Colon (tissue), 2 donors: Measurements from ENCODE around the gene ATXN1L.
"Not testable (repeated sequence)": the region's sequence is repeated elsewhere in the genome, so short reads cannot be mapped to it uniquely, and the experiment has no call there.

Experiments
- FAIRE-seq: peaks from 2 replicates; lab custom pipeline; 2012; peaks lifted over from hg19 to GRCh38; lab: Jason Lieb, UNC
- donor health status: control.
- donor health status: control.

ATXN1L gene, protein sequence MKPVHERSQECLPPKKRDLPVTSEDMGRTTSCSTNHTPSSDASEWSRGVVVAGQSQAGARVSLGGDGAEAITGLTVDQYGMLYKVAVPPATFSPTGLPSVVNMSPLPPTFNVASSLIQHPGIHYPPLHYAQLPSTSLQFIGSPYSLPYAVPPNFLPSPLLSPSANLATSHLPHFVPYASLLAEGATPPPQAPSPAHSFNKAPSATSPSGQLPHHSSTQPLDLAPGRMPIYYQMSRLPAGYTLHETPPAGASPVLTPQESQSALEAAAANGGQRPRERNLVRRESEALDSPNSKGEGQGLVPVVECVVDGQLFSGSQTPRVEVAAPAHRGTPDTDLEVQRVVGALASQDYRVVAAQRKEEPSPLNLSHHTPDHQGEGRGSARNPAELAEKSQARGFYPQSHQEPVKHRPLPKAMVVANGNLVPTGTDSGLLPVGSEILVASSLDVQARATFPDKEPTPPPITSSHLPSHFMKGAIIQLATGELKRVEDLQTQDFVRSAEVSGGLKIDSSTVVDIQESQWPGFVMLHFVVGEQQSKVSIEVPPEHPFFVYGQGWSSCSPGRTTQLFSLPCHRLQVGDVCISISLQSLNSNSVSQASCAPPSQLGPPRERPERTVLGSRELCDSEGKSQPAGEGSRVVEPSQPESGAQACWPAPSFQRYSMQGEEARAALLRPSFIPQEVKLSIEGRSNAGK

DNA sequence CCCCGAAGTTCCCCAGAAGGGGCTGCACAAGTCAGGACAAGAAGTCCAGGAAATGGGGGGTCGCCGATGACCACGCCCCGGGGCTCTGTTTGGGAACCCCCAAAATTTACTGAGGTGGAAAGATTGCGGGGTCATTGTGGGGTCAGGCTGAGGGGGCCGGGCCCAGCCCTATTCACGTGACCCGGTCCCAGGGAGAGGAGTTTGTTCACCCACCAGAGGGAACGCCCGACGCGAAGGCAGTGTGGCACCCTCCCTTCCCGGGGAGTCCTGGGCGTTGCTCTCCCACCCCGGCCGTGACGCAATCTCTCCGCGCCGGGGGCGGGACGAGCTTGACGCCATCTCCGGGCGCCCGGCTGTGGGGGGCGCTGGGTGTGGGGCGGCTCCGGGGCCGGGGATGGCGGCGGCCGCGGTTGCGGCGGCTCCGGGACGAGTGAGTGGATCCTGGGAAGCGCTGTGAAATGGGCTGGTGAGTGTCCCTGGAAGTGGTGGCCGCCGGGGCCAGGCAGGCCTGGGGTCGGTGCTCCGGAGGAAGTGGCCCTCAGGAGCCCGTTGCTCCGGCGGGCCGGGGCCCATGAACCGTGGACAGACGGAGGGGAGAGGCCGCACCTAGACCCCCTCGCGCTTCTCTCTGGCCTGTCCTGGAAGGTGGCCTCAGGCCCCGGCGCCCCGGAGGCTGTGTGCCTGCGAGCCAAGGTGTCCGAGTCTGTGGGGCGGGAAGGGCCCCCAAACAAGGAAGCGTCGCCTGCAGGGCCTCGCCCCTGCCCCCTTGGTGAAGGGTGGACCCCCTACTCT, at the start of gene ATXN1L:
TSS of gene ATXN1L (plus strand) at position 338 of the 792 bp plus-strand sequence. CDS start 3,765 bp downstream, outside the sequence.
- FAIRE-seq: no peak

DNA sequence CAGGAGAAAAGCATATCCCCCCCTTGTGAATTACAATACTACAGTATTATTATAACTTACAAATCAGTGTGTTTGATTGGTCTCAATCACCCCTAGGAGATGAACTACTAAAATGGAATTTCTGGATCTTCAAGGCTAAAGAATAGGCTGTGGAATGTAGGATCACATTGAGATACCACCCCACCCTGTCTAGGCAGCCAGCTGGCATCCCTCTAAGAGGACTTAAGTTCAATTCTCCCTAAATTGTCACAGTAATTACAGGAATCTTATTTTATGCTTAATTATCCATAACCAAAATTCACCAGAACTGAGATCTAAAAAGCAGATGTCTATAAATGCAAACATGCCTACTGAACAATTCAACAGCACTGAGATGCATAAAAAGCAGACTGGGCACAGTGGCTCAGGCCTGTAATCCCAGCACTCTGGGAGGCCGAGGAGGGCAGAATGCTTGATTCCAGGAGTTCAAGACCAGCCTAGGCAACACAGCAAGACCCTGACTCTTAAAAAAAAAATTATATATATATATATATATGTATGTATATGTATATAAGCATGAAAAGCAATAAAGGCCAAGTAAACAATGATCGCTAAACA, 49.2 kb upstream of the ATXN1L start:
- FAIRE-seq: no peak

DNA sequence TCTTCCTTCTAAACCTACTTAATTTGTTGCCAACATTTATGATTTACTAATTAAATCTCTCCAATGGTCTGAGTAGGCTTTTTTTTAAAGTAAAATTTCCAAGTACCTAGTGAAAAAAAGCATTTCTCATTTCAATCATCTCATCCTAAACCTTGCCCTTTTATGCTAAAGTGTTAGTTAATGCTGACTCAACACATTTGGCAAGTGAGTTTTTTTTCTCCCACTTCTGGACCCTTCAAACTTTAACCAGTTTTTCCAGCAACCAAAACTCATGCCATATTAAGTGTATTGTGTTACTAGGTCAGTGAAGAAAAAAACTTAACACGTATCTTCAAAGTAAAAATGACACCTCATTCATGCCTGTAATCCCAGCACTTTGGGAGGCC, 42.5 kb upstream of the ATXN1L start:
- FAIRE-seq: no peak

DNA sequence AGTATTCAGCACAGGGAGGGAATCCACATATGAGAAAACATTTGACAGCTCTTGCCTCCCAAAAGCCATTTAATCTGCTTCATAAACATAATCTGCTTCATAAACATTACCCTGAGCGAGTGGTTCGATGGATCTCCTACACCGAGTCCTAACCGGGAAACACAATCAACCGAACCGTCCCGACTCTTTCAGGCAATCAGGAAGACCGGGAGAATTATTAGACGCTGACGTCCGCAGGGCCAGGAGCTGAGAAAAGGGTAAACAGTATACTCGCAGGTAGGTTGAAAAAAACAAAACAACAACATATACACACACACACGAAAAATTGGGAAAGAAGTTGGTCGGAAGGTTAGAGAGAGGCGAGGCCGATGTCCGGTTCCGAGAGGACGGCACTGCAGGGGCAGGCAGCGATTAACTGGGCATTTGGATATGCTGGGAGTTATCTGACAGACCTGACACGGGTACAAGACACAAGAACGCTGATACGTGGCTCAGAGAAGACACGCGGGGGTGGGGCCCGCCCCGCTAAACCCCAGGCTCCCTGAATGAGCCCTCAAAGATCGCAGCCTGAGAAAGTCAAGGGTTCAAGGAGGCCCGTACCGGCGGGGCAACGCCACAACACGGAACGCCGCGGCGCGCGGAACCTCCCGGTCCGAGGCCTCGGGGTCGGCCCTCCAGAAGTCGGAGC, 37.7 kb upstream of the ATXN1L start:
- FAIRE-seq: no peak

DNA sequence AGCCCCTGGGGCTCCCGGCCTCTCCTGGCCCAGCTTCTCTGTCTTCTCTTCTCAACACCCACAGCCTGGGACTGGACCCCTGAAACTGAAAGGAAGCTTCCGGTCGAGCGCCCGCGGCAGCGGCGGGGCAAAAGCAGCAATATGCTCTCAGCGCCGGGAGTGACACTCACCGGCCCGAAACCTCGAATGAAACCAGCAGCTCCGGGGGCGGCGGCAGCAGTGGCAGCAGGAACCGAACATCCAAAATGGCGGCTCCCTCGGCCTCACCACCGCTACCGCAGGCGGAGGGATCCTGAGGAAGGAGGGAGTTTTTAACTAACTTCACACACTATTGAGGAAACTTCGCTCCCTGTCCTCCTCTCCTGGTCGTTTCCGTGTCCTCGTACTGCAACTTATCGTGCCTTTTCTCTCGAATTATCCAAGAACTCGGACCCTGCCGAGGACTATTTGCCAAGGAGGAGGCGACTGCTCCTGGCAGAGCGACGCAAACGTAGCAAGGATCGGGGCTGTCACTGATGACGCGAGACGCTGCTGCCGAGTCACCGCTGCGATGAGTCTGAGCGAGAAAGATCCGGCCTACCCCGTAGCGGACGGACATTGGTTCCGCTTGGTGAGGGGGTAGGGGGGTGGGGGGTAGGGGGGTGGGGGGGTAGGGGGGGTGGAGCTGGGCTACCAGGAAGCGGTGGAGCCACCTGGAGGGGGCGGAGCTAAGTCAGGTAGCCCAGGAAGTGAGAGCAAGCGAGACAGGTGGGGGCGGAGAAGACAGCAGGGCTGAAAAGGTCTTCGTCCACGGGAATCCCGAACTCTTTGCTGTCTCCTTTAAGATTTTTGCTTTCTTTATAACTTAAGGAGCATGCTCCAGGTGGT, 37.0 kb upstream of the ATXN1L start, which contains the start of gene AP1G1:
TSS of gene AP1G1 (minus strand) at position 242 of the 867 bp plus-strand sequence. CDS start 19,355 bp downstream, outside the sequence.
- no peak for FAIRE-seq

DNA sequence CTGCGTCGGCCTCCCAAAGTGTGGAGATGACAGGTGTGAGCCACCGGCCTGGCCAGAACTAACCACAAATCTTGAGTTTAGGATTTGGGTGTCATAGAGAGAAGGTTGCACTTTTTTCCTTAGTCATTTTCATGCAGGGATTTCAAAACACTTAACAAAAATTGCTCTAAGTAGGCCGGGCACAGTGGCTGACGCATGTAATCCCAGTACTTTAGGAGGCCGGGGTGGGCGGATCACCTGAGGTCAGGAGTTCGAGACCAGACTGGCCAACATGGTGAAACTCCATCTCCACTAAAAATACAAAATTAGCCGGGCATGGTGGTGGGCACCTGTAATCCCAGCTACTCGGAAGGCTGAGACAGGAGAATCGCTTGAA, 35.6 kb upstream of the ATXN1L start:
- not testable (repeated sequence) for FAIRE-seq

DNA sequence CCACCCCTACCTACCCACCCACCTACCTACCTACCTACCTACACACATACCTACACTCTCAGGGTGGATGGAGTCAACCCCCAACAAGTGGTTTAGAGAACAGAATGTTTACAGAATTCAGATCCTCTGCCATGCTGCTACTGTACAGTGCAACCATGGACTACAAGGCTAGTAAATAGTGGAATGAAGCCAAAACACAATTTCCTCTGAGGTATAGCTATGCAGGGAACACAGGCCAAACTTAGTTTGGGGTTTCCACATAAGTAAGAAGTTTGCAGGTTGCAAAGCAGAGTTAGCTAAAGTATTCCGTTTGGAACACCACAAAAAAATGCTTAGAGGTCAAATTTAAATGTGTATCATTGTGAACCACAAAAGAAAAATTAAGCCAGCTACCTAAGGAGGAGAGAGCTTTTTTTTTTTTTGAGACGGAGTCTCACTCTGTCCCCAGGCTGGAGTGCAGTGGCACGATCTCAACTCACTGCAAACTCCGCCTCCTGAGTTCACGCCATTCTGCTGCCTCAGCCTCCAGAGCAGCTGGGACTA, 34.4 kb upstream of the ATXN1L start:
- FAIRE-seq: no peak

DNA sequence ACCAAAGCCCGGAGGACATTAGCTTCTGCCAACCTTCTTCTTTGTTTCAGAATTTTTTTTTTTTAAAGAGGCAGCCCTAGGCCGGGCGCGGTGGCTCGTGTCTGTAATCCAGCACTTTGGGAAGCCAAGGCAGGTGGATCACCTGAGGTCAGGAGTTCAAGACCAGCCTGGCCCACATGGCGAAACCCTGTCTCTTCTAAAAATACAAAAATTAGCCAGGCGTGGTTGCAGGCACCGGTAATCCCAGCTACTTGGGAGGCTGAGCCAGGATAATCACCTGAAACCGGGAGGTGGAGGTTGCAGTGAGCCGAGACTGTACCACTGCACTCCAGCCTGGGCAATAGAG, 28.6 kb upstream of the ATXN1L start:
- not testable (repeated sequence) for FAIRE-seq

DNA sequence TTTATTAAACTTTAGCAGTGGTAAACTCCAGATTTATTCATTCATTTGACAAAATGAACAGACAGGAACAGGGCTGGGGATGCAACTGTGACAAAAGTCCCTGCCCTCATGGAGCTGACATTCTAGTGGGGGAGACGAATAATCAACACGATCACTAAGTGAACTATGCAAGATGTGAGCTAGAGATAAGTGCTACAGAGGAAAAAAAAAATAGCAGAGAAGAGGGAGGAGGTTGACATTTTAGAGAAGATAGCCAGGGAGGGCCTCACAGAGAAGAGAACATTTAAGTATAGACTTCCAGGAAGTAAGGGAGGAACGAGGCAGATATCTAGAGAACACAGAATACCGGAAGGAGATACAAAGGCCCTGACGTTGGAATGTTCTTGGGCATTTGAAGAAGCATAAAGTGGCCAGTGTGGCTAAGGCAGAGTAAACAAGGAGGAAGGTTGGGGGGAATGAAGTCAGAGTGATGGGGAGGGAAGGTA, 19.2 kb upstream of the ATXN1L start:
- FAIRE-seq: no peak

DNA sequence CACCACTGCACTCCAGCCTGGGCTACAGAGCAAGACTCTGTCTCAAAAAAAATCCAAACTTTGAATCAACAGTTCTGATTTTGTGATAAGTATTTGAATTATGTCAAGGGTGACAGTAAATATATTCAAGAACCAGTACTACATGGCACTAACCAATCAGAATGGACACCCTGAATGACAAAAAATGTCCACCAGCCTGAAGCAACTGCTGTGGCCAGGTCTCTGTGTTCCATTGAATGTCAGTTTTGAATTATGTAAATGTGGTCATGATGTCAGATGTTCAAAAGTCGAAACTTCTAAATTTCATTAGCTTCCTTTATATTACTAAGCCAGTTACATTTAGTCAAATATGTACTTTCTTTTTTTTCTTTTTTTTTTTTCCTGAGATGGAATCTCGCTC, 15.4 kb upstream of the ATXN1L start:
- no peak for FAIRE-seq

DNA sequence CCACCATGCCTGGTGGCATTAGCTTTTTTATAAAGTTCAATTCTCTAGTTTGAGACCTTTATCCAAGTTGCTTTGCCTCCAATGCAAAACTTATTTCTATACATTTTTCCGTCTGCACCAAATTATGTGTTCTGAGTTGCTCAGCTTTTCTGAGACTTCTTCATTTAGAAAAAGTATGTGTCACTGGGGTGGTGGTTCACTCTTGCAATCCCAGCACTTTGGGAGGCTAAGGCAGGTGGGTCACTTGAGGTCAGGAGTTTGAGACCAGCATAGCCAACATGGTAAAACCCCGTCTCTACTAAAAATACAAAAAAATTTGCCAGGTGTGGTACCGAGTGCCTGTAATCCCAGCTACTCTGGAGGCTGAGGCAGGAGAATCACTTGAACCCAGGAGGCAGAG, 14.1 kb upstream of the ATXN1L start:
- FAIRE-seq: not testable (repeated sequence)

DNA sequence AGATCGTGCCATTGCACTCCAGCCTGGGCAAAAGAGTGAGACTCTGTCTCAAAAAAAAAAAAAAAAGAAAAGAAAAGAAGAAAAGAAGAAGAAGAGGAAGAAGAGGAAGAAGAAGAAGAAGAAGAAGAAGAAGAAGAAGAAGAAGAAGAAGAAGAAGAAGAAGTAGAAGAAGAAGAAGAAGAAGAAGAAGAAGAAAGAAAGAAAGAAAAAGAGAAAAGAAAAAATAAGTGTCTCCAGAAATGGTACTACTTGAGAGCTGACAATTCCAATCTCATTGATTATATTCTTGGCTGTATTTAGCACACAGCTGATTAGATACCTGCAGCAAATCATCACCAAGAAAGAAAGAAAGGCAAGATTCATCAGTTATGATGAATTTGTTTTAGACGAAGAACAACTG, 13.7 kb upstream of the ATXN1L start:
- FAIRE-seq: not testable (repeated sequence)

DNA sequence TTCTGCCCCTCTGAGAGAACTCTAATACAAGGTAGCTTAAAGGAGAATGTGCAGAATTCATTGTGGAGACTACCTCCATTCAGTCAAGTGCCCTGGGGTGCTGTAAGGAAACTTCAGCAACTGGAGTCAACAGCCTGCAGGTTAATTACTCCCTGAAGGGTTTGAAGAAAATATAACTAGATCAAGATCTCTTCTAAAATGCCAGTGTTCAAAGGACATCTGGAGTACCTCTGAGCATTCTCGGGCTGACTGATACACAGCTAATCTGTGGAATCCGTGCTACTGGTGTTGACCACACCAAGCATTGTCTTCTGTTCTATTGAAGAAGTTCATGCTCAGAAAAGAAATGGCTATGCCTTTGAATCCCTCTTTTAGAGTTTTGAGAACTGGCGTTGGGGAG, 11.5 kb upstream of the ATXN1L start:
- FAIRE-seq: no peak

DNA sequence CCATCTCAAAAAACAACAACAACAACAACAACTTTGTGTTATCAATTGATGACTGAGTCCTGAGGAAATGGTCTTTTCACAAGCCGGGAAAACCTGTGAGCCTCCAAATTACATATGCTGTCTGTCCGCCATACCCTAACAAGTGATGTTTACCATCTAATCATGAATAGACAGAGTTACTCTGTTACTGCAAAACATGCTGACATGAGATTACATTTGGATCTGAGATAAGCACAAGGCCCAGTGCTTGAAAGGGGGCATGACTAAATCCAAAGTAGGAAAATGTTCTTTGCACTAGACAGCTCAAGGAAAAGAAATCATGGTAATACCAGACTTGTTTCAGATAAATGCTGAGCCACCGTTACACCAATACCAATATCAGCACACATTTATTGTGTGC, 8.6 kb upstream of the ATXN1L start:
- no peak for FAIRE-seq

DNA sequence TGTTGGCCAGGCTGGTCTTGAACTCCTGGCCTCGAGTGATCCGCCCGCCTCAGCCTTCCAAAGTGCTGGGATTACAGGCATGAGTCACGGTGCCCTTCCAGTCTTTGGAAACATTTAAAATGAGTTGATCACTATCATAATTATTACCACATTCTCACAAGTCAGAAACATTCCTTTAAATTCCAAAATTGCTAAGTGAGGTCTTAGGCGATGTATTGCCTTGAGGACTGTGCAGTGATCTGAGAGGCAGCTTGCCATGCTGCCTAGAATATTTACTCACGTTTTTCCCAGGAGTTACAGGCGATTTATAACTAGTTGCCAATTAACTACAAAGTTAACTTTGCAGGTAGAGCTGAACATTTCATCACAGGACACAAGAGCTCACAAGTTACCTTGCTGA, 5.7 kb upstream of the ATXN1L start:
- FAIRE-seq: no peak

DNA sequence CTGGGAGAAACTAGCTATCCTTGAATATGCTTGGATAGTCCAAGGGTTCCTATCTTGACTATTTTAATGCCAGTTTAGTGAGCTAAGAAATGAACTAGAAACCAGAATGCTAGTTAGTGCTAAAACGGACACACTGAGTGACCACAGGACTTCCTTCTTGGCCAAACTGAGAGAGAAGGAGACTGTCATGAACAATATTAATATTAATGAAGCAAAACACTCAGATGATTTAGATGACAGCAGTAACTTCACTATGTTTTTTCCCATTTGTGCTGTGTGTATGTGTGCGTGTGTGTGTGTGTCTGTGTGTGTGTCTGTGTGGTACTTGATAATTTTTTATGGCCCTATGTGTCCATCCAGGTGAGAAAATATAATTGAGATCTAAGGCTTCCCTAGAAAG, 2.2 kb upstream of the ATXN1L start:
- FAIRE-seq: no peak

DNA sequence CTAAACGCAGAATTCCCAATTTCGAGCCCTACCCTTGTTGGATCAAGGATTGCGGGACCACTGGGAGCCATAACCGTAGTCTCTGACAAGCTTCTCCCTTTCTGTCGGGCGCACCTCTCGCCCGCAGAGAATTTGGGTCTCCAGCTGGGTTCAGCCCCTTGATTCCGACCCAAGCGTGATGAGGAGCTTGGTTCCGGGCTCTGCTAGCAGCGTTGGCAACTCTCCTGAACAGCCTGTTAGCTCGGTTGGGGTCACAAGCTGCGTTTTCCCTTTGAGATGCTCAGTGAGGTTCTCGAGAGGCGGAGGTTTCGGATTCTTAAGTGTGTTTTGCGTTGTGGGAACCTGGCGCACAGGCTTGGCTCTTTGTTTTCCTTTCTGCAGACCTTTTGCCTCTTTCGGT, 655 bp downstream of the ATXN1L start:
- no peak for FAIRE-seq

DNA sequence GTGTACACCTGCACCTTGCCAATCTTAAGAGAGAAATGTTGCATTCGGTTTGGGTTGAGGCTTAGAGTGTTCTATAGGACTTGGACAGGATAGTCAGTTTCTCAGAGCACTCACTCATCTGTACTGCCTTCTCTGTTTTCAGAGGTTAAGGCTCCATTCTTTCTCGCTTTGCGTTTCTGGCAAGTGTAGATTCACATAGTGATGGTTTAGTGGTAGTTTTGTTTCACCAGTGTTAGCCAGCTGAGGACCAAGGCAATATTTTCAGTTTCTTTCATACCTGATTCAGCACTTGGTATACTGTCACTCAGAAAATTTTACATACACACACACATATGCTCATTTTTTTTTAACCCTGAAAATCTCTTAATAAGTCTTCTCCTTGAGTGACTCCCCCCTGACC, 1.3 kb downstream of the ATXN1L start:
- no peak for FAIRE-seq

DNA sequence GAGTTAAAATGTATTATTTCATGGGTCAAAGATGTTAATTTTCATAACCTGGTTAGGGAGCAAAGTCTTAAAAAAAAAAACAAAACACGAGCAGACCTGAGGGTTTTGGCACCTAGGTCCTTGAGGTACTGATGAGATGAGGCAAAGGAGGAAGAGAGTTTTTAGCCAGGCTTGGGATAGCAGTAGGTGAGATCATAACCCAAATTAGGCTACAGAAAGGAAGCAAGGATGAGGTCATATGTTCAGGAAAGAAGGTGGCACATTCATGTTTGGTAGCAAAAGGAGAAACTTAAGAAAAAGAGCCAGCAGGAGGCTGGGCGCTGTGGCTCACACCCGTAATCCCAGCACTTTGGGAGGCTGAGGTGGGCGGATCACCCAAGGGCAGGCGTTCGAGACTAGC, 2.8 kb downstream of the ATXN1L start:
- no peak for FAIRE-seq

DNA sequence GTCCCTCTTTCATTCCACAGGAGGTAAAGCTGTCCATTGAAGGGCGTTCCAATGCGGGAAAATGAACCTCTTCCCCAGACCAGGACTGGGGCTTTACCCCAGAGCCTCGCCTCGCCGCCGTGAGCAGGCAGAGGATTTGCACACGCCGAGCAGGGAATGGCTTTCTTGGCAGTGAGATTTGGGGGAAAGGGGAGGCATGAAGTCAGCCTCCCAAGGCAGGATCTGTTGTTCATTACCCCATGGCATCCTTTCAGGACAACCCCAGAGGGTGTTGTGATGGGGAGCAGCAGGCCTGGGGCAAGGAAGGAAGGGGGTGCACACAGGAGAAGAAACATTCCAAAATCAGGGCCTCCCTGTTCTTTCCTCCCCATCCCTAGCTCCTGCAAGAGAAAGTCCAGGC, 6.0 kb downstream of the ATXN1L start:
- no peak for FAIRE-seq
